DMS114 treated with DMSO at 0.1 percent for 48 hours (cell line): ENCODE results near the gene CDH13.

ENCODE experiments used
- DNase-seq: peaks from one replicate; lab custom pipeline; 2025; ENCODE audit not compliant: unreplicated experiment; lab: John Stamatoyannopoulos, UW

CDH13 gene

DNA sequence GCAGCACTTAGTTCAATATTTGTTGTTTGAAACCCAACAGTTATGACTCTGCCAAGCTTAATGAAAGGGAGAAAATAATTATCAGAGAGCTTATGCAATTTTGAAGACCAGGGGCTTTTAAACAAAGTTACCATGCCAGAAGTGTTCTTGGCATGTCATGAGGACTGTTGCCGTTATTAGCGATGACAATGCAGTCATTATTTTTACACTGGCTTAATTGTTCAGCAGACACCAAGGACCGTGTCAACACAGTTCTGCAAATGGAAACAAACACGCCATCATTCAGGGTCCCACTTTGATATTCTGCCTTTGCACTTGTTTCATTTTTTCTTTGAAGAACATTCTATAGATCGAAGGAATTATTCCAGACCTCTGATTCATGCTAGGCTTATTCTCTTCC is 518.5 kb downstream of the CDH13 start:
- DNase-seq = no peak

DNA sequence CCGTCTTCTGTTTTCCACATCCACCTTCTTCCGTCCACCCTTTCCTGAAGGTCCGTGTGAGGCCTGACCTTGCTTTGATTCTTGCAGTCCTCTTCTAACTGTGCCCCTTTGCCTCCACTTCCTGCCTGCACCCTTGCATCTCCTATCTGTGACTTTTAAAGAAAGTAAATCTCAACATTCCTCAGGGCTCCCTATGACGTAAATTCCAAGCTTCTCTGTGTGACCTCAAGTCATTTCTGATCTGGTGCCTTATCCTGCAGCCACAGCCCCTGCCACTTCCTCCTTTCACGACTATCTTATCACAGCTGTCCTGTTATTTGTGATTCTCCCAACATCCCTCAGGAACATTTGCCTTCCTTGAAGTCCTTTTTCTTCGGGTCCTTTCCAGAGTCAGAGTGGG is 520.5 kb downstream of the CDH13 start:
- no peak for DNase-seq

DNA sequence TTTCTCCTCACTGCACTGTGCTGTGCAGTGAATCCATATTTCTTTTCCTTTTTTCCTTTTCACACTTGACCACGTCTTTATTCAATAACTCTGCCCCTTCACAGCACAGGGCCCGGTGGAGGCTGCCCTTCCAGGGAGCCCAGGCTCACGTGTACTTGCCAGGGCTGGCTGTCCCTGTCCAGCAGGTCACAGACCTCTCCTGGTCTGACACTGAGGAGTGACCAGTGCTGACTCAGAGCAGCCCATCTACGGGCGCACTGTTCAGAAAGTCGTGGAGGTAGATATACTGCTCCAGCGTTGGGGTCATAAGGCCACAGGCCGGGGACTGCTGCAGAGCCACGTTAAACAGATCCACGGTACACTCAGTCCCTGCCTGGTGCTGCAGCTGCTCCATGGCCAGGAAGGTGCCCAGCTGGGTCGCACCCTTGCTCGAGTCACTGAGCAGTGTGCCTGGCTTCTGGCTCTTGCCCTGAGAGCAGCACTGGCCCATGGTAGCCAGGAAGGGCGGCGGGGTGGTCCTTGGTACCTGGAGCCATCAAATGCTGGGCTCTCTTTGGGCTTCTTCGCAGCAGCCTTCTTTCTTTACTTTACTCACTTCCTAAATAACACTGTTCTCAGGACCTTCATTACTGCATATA is 531.7 kb downstream of the CDH13 start:
- no peak for DNase-seq

DNA sequence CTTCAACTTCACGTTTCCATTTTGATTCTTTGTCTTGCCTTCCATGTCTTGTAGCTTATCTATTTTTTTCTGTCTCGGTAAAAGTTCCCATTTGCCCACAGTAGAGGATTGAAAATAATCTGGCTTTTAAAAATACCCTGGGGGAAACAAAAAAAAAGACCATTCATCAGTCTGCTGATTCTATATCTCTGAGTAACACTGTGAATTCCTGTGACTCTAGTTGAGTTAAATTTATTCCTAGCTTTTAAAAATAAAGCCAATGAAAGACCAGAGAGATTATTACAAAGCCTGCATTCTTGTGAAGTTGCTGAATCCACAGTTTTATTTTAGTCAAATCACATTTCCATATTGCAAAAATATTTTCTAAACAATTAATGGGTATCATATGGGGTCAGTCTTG is 532.3 kb downstream of the CDH13 start:
- no peak for DNase-seq

DNA sequence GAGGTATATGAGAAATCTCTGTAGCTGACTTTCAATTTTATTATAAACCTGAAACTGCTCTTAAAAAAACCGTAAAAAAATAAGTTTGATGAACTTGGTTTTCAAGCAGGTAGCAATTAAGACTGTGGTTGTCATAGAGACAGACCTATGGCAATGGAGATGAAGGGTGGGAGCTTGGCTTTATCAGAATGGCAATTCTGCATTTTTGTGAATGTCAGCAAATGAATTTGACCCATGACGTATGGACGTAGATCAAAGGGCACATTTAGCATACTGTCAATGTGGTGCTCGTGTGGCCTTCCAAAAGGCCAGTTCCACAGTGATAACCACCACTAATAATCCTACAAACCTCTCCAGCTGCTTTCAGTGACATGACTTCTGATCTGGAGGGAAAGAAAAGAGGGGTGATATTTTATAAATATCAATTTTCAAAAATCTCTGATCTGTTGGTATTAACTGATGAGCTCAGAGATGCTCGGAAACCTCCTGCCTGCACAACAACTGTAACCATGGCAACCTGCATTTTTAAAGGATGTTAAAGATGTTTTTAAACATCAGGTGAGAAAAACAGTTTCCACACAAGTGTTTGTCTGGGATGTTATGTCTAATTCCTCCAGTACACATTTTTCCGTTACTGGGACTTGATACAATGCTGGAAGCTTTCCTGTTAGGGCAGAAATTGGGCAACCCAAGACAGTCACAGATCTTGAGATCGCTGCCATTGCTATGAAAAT is 533.7 kb downstream of the CDH13 start:
- DNase-seq = no peak

DNA sequence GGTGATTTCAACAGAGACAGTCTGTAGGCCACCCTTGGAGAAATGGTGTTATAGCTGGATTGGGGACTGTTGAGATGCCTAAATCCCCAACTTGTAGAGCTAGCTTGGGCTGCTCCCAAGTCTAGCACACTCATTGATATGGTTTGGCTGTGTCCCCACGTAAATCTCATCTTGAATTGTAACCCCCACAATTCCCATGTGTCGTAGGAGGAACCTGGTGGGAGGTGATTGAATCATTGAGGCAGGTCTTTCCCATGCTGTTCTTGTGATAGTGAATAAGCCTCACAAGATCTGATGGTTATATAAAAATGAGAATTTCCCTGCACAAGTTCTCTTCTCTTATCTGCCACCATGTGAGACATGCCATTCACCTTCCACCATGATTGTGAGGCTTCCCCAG is 536.0 kb downstream of the CDH13 start:
- no peak for DNase-seq

DNA sequence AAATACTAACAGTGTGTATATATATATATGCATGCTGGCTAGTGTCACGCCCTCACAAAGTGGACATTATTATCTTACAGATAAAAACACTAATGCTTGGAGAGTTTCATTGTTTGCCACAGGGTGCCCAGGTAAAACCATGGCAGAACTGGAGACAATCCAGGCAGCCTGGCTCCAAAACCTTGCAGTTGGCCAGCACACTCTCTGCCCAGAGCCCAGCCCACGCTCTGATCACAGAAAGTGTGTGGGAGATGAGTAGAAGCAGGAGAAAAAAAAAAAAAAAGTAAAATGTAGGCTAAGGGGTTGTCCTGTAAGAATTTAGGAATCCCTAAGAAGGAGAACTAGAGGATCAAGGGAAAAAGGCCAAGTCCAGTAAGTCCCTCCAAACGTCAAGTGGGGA is 538.0 kb downstream of the CDH13 start:
- no peak for DNase-seq

DNA sequence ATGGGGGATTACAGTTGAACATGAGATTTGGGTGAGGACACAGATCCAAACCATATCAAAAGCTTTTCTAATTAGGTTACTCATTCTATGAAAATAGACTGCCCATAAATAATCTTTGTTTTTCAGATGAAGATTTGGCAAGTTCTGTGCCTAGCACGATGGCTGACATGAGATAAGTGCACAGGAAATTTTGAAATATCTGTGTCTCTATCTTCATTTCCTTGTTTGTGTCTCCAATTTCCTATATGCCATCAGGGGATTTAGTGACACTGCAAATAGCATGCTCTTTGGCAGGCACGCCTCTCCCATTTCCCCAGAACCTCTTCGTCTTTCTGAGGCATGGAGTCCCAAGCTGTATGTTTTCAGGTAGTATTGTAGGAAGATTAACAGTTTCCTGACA is 544.6 kb downstream of the CDH13 start:
- DNase-seq = no peak

DNA sequence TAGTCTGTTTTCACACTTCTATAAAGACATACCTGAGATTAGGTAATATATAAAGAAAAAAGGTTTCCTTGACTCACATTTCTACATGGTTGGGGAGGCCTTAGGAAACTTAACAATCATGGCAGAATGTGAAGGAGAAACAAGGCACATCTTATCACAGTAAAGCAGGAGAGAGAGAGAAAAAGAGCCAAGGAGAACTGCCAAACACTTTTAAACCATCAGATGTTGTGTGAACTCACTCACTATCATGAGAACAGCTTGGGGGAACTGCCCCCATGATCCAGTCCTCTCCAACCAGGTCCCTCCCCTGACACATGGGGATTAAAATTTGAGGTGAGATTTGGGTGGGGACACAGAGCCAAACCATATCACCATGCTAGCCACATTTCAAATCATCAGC is 547.9 kb downstream of the CDH13 start:
- DNase-seq = no peak

DNA sequence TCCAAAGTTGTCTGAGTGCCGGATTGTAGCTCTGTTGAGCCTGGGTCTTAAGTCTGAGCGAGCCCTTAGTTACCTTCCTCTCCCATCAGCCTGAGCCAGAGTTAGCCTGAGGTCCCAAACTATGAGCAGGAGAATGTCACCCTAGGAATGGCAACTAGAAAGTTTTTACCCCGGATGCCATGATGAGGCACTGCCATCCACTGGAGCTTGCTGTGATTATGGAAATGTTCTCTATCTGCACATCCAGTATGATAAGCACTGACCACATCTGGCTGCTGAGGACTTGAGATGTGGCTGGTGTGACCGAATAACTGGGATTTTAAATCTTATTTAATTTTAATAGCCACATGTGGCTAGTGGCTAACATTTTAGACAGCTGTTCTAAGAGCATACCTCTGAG is 550.0 kb downstream of the CDH13 start:
- no peak for DNase-seq

DNA sequence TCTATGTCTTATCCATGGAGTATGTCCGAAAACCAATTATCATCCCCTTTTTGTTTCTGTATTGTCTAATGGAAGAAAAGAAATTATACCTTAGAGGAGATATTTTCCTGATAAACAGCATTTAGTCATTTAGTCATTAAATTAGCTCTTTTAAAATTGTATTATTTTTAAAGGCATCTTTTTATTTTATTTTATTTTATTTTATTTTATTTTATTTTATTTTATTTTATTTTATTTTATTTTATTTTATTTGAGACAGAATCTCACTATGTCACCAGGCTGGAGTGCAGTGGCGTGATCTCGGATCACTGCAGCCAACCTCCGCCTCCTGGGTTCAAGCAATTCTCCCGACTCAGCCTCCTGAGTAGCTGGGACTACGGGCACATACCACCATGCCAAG is 559.1 kb downstream of the CDH13 start:
- no peak for DNase-seq

DNA sequence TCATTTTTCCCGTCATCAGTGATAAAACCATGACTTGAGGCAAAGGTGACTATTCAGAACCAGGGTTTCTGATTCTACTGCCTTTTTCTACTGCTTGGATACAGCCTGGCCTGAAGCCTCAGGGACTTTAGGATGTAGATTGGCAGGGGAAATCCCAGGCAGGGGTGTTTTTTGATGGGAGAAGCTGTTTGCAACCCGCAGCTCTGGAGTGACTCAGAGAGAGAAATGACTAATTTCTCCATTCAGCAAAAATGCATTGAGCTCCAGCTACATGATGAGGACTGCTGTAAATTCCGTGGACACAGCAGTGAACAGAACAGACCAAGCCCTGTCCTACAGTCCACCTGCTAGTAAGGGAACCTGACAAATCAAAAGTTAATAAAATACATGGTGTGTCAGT is 560.6 kb downstream of the CDH13 start:
- no peak for DNase-seq

DNA sequence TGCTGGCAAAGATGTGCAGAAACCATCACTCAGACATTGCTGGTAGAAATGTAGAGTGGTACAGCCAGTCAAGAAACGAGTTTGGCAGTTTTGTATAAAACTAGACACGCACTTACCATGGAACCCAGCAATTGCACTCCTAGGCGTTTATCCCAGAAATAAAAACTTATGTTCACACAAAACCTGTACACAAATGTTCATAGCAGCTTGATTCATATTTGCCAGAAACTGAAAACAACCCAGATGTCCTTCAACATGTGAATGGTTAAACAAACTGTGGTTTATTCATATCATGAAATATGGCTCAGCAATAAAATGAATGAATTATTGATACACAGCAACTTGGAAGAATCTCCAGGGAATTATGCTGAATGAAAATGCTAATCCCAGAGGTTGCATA is 570.0 kb downstream of the CDH13 start:
- no peak for DNase-seq

DNA sequence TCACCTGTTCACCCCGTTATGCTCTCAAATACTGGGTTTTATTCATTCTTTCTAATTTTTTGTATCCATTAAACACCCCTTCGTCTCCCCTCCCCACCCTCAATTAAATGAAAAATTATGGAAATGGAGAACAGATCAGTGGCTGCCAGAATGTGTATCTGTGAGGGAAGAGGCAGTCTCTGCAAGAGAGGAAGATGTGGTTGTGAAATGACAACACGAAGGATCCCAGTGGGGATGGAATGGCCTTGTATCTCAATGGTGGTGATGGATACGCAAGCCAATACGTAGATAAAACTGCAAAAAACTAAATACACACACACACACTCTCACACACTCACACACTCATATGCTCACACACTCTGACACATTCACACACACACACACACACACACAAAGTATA is 570.7 kb downstream of the CDH13 start:
- DNase-seq = no peak

DNA sequence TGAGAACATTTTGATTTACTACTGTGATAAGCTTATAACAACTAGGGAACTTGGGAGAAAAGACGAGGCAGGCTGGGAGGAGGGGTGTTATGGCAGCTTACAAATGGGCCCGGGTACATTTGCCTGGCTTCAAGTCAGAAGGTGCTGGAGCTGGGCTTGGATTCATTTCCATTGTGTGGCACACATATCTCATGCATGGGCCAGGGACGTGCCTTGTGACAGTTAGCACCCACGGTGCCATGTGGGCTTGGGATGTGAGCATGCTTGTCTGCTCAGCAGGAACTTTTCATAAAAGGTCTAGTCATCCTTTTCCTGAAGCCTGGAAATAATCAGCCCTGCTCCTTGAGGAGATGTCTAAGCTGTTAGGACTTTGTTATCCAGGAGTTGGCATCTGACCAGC is 572.2 kb downstream of the CDH13 start:
- DNase-seq = no peak

DNA sequence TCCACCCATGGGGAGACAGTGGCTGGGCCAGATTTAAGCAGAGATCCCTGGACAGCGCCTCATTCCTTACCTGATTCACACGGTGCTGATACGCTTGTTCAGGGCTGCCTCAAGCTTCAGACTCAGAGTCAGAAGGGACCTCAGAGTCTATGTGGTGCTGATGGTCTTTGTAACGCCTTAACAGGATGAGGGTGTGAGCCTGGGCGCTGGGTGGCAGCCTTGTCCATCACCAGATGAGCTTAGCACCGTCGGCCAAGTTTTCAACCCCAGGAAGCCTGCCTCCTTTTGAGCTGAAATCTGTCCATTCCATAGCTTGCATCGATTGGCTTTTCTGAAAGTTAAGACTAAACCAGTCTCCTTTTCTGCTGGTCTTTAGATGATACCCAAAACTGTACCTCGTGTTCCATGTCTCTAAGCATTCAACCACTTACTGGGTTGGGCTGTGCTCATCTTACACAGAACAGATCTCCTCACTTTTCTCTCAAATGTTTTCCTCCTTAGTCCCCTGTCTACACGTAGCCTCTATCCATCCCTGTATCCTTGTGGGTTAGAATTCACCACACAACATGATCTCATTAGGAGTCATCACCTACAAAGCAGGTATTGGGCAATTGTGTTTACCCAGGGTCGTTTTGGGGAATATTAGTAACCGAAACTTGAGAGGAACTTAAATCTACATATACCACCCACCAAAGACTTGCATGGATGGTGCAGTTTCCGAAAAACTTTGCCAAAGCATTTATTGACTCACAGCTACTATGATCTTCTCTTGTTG is 573.4 kb downstream of the CDH13 start:
- no peak for DNase-seq

DNA sequence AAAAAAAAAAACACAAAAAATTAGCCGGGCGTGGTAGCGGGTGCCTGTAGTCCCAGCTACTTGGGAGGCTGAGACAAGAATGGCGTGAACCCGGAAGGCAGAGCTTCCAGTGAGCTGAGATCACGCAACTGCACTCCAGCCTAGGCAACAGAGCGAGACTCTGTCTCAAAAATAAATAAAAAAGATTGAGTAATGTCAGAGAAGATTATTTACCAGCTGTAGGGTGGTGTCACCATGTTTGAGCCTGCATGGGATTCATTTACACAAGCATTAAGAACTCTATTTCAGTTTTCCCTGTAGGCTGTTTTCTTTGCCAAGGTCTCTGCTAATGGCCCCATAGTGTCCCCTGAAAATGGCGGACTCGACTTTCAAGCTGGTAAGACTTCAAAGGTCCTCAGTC is 575.0 kb downstream of the CDH13 start:
- no peak for DNase-seq

DNA sequence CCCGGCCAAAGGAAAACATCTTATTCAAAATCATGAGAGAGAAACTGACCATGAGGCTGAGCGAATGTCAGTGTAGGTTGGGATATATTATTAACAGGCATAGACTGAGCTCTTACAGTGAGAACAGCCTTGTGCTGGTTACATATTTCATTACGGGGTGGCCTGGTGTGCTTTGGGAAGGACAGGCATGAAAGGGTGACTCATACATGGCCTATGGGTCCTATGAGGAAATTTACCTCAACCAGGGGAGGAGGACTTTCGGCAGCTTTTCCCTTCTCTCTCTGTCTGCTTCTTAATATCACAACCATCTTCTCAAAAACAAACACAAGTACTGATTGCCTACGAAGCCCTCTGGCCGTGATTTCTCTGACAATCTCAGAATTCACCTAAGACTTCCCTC is 579.1 kb downstream of the CDH13 start:
- no peak for DNase-seq

DNA sequence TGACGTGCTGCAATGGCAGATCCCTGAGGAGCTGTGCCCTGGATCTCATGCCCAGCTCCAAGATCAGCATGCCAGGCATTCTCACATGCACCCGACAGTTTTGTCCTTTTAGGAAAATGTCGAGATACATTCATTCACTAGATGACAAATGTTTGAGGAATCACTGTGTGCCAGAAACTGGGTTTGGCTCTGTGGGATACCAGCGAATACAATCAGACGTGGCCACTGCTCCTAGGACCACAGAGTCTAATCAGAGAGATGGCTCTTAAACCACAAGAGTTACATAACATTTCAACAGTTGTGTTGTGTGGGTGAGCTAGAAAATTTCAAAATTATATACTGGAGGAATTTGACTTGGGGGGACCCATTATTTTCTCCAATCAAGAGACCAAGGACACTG is 579.7 kb downstream of the CDH13 start:
- no peak for DNase-seq

DNA sequence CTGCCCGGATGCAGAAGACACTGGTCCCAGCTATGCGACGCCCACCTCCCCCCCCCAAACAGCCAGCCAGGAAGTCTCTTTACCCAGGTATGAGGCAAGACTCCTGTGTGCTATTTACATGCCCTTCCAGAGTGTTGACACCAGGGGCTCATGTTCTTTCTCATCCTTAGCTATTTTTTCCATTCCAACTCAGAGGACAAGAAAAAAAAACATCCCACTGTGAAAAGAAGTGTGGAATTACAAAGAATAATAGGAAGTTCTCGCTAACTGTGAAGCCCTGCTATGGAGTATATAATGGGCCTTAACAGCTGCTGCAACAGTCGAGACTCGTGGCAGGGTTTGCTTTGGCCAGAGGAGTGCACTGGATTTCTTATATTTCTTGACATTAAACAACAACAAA is 584.9 kb downstream of the CDH13 start:
- DNase-seq = no peak

DNA sequence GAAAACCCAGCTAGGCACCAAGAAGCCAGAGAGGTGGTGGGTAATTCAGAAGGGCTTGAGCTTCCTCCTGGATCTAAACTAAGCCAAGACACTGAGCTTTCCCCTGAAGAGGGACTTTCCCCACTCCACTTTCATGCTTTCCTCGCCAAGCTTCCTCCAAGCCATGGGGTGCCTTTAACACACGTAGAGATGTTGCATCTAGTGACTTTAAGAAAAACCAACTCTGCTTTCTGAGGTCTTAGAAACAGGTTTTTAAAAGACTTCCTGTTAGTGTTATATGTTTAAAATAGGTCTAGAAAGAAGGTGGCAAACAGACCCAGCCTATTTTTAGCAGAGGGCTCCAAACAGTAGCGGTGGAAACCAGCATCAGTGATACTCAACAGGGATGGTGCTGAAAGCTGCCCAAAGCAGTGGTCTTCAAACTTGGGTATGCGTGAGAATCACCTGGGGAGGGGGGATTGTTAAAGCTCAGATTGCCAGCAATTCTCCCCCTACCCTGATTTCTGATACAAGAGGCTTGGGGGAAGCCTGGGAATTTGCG is 585.6 kb downstream of the CDH13 start:
- DNase-seq = no peak

DNA sequence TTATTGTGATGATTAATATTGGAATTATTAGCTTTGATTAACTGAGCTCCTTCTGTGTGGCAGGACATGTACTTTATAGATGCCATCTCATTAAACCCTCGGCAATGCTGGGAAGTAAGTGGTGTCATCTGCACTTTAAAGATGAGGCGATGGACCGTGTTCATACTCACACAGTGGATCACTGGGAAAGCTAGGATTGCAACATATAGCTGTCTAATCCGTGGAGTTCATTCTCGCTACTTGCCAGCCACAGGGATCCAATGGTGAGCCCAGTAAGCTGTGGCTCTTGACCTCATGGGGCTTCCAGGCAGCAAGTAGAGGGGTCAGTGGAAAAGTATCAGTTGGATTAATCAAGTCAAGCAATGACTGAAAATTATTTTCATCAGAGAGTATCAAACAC is 587.9 kb downstream of the CDH13 start:
- no peak for DNase-seq
